ENCODE data around the gene WIPF3.

The WIPF3 gene

GRCh38 chr7:29919790-29920189 is 113.5 kb downstream of the WIPF3 start:
- no peak for DNase-seq

GRCh38 chr7:29920491-29920890 is 114.2 kb downstream of the WIPF3 start:
- DNase-seq, result no peak

DNA sequence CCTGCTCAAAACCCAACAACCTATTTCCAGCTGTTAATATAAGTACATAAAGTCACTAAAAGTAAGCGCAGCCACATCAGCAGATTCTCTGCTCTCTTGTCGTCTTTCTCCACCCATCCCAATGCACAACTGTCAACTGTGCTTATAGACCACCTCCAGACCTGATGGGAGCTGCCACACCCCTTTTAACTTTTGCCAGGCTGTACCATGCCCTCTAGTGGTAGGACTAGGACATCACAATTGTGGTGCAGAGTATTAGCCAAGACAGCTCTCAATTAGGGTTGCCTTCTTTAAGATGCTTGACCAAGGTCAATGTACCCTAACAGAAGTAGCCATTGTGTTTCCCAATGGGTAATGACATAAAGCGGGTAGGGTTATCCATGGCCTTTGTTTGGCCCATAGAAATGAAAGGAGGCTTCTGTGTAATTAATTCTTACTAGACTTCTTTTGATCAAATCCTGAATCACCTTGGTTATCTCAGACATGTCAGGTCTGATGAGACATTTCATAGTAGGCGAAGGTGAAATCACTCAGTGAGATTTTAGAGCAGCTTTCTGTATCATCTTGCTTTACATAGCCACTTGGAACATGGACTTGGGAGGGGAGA is 115.2 kb downstream of the WIPF3 start:
- DNase-seq, result peak; percentile 34

DNA sequence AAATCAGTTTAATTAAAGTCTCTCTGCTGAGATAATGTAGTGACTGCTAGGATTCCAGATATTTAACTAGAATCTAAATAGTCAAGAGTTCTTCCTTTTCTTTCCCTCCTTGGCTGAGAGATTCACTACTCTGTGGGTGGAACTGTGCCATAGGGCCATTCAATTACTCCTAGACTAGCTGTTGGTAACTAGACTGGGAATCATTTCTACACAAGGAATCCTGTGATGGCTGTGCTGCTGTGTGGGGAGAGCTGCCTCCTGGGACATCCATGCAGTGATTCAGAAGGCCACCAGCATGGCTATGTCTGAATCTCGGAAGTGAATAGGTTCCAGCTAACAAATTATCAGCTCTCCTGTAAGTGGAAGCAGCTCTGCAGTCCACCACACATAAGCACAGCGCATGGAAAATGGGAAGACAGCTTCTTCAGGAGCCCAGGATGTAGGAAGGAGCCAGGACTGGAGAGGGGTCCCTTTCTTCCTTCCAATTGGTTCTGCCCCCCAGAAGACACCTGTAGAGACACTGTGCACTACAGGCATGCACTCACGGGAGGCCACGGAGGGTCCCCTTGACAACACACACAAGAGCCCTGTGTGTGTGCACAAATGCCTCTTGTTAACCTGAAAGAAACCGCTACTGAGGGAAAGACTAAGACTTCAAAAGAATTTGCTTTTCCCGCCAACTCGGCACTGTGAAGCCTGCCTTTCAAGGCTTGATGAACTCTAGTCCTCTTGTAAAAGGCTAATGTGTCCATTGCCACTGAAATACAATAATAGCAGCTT is 116.8 kb downstream of the WIPF3 start:
- no peak for DNase-seq

DNA sequence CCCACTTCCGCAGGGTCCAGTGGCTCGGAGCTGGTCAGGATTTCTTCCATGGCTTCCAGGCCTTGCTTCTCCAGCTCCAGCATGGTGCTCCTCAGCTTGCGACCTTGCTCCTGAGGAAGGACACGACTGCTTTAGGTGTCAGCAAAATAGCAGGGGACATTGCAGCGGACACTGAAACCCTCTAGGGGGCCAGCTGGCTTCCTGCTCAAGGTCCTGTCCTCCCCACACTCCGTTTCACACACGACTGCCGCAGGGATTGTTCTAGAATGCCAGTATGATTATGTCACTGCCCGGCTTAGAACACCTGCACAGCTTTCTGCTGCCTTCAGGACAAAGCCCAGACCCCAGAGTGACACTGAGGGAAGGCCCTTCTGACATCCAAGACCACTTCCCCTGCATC is 117.7 kb downstream of the WIPF3 start:
- no peak for DNase-seq

GRCh38 chr7:29924684-29925083 is 118.4 kb downstream of the WIPF3 start:
- DNase-seq, result no peak

GRCh38 chr7:29926216-29926615 is 119.9 kb downstream of the WIPF3 start:
- DNase-seq, result no peak

DNA sequence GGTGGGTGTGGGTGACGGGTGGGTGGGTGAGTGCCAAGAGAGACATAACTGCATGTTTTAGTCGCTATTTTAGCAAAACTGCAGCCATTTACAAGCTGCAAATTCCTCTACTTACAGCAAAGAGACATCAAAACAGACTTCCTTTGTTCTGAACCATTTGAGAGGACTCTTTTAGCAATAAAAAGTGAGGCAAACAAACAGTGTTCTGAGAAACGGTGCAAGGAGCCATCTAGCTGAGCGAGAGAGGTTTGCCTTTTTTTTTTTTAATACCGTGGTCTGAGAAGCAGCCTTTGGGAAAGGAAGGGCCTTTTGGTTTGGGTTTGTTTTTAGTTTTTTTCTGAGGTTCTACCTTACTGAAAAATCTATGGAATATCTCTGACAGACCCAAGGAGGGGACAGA is 120.4 kb downstream of the WIPF3 start:
- no peak for DNase-seq

GRCh38 chr7:29929018-29929807 is 122.9 kb downstream of the WIPF3 start:
- DNase-seq, result no peak

- no peak for DNase-seq
Observed at GRCh38 chr7:29935111-29935510, 128.8 kb downstream of the WIPF3 start.

DNA sequence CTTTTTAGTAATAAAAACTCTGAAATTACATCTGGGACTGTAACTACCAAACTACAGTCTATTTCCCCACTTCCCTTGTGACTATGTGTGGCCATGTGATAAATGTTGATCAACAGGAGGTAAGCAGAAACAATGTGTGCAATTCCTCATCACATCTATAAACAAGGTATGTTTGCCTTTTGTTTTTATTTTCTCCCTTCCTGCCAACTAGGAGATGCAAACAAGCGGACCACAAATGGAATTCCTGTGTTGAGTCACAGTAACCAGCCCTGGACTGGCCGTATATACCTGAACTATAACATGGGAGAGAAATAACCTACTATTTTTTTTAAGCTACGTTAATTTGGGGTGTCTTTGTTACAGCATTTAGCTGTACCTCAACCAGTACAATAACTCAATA is 130.8 kb downstream of the WIPF3 start:
- DNase-seq, result no peak

DNA sequence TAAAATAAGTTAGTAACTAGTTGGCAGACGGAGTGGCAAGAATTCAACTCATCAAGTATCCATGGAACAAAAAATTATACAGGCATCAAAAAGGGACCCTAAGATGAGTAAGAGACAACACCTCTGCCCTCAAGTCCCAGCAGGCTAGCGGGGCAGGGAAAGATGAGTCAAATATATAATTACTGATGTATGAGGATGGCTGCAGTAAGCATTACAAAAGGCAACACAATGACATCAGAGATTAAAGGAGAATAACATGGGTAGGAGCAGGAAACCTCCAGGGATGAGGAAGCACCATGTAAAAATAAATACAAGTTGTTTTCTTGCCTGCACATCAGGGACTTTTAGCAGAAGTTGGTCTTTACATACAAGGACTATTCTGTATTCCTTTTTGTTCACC is 133.9 kb downstream of the WIPF3 start:
- no peak for DNase-seq

DNA sequence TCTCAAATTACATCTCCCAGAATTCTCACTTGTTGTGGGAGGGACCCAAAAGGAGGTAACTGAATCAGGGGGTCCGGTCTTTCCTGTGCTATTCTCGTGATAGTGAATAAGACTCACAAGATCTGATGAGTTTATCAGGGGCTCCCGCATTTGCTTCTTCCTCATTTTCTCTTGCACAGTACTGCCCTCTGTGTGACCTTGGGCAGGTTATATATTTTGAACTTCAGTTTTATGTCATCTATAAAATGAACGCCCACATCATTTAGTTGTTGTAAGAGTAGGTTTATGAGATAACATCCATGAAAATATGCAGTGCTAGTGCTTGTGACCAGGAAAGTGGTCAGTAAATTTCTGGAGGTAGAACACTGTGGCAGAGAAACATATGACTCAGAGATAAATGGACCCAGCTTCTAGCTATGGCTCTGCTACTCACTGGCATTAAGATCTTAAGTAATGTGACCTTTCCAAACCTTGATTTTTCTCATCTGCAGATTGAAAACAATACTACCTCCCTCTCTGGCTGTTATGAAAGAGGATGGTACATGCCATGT is 139.0 kb downstream of the WIPF3 start:
- no peak for DNase-seq

GRCh38 chr7:29946428-29947186 is 140.3 kb downstream of the WIPF3 start:
- DNase-seq, result no peak

- no peak for DNase-seq
Observed at GRCh38 chr7:29948587-29948986, 142.3 kb downstream of the WIPF3 start.

DNA sequence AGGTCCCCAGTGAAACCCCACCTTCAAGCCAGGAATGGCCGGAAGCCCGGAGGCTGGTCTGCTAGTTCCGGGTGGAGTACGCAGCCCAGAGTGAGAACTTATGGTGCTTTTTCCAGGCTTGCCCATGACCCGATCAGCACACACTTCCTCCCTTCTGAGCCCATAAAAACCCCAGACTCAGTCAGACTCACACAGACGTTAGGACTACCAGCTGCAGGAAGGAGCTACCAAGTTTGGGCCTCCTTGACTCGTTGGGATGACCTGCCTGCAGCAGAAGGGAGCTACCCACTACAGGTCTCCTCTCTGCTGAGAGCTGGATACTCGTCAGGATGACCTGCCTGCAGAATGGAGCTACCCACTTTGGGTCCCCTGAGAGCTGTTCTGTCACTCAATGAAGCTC is 144.2 kb downstream of the WIPF3 start:
- no peak for DNase-seq

GRCh38 chr7:29951206-29951605 is 144.9 kb downstream of the WIPF3 start:
- no peak for DNase-seq

GRCh38 chr7:29953726-29954347 is 147.5 kb downstream of the WIPF3 start:
- no peak for DNase-seq

DNA sequence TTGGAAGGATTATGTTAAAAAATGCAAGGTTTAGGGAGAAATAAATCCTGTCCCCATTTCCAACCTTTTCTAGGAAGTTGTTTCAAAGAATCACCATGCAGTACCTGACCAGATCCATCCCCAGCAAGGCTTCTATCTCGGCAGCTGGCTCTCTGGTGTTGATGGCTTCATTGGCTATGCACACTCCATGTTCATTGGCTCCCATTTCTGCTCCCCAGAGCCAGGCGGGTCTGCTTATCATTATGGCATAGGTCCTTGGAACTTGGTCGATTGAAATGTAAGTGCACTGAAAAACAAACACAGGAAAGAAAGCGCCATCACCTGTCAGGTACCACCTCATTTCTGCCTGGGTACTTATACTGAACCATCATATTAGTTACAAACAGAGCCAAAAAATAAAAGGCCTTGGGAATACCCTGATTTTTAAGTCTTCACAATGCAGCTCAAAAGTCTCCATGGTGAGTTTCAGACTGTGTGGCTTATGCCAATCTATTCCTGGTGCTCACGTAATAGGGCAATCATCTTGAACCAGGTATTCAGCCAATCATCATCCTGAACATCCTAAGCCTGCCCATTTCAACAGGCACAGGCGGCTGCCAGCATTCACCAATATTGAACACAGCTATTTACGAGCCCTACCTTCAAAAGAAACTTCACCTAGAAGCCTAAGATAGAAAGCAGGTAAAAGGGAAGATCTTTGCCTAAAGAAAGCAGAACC is 148.9 kb downstream of the WIPF3 start:
- DNase-seq, result no peak

GRCh38 chr7:29955799-29956486 is 149.6 kb downstream of the WIPF3 start:
- DNase-seq, result no peak

DNA sequence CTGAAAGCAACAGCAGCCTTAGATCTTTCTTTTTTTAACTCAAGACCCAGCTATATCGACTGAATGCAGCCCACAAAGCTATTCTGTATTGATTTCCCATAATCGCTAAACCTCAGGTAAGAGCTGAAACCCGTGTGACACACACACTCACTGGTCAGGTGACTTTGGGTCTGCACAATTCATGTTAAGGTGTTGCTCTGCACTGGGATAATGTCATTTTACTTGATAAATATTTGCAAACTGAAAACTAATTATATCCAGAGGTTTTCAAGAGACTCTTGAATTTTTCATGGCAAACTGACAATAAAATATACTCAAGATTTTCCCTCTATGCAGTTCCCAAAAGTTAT is 150.2 kb downstream of the WIPF3 start:
- DNase-seq, result no peak
